HepG2 (cell line): Measurements from ENCODE around the gene CHID1. TPM values are rescaled to one million over a fixed set of nuclear protein-coding genes. Genes with fewer than 3 reads are reported as not detected.

Source experiments
- AGO2 ChIP-seq: fragments of 200-400 bp; formaldehyde crosslinking; optimal IDR thresholded peaks from 2 replicates; pipeline ENCODE3; 2017; ENCODE audit warnings: mild to moderate bottlenecking, low read depth, low read length, moderate library complexity
- ARNT2 ChIP-seq: sonication (generic); formaldehyde crosslinking; IDR thresholded peaks from 2 replicates; pipeline ENCODE4 v1.8.0; 2022; ENCODE audit warnings: mild to moderate bottlenecking, low read depth, missing genetic modification reagents, moderate library complexity
- ATF2 ChIP-seq: sonication (generic); formaldehyde crosslinking; IDR thresholded peaks from 2 replicates; pipeline ENCODE4 v1.4.0; 2020; ENCODE audit warnings: missing genetic modification reagents
- BHLHE40 ChIP-seq: IDR thresholded peaks from 2 replicates; pipeline ENCODE4 v1.6.1; 2011; ENCODE audit warnings: low read length, improper control_type of control experiment
- CREBL2 ChIP-seq: sonication (generic); formaldehyde crosslinking; IDR thresholded peaks from 2 replicates; pipeline ENCODE4 v1.8.1; 2023; ENCODE audit warnings: missing genetic modification reagents, mild to moderate bottlenecking, borderline replicate concordance
- EHMT2 ChIP-seq: fragments of 200-600 bp; sonication (generic); IDR thresholded peaks from 2 replicates; pipeline ENCODE4 v1.7.0; 2017; ENCODE audit warnings: antibody characterized with exemption, low read depth, low read length, borderline replicate concordance
- ESRRA ChIP-seq: sonication (generic); formaldehyde crosslinking; IDR thresholded peaks from 2 replicates; pipeline ENCODE4 v1.5.1; 2020; ENCODE audit warnings: mild to moderate bottlenecking, low read depth, missing genetic modification reagents
- GPN1 ChIP-seq: sonication (generic); formaldehyde crosslinking; IDR thresholded peaks from 2 replicates; pipeline ENCODE4 v1.5.1; 2020; ENCODE audit warnings: missing genetic modification reagents, borderline replicate concordance
- HNRNPUL1 ChIP-seq: fragments of 200-400 bp; formaldehyde crosslinking; IDR thresholded peaks from 2 replicates; pipeline ENCODE4 v1.6.1; 2017; ENCODE audit warnings: low read depth, mild to moderate bottlenecking, low read length, moderate library complexity
- HOXD1 ChIP-seq: sonication (generic); formaldehyde crosslinking; IDR thresholded peaks from 2 replicates; pipeline ENCODE4 v1.5.0; 2020; ENCODE audit warnings: missing genetic modification reagents
- JDP2 ChIP-seq: sonication (generic); formaldehyde crosslinking; IDR thresholded peaks from 2 replicates; pipeline ENCODE4 v1.8.1; 2022; ENCODE audit warnings: missing genetic modification reagents, borderline replicate concordance
- JUN ChIP-seq: sonication (generic); formaldehyde crosslinking; IDR thresholded peaks from 2 replicates; pipeline ENCODE4 v1.4.0; 2020; ENCODE audit warnings: mild to moderate bottlenecking, missing genetic modification reagents
- MAF1 ChIP-seq: sonication (generic); formaldehyde crosslinking; IDR thresholded peaks from 2 replicates; pipeline ENCODE4 v1.5.0; 2020; ENCODE audit warnings: missing genetic modification reagents, borderline replicate concordance
- NCOA5 ChIP-seq: sonication (generic); formaldehyde crosslinking; IDR thresholded peaks from 2 replicates; pipeline ENCODE4 v1.4.0; 2020; ENCODE audit warnings: missing genetic modification reagents
- NFKBIZ ChIP-seq: IDR thresholded peaks from 2 replicates; pipeline ENCODE4 v1.6.1; 2018; ENCODE audit warnings: missing genetic modification reagents, missing compliant biosample characterization
- SALL1 ChIP-seq: sonication (generic); formaldehyde crosslinking; IDR thresholded peaks from 2 replicates; pipeline ENCODE4 v1.8.0; 2022; ENCODE audit warnings: mild to moderate bottlenecking, missing genetic modification reagents
- SMARCC2 ChIP-seq: fragments of 450-650 bp; IDR thresholded peaks from 2 replicates; pipeline ENCODE4 v1.6.1; 2017; ENCODE audit warnings: antibody characterized with exemption, mild to moderate bottlenecking
- SNRNP70 ChIP-seq: fragments of 200-400 bp; formaldehyde crosslinking; IDR thresholded peaks from 2 replicates; pipeline ENCODE4 v1.6.1; 2017; ENCODE audit warnings: mild to moderate bottlenecking, low read depth, low read length, moderate library complexity
- SP5 ChIP-seq: IDR thresholded peaks from 2 replicates; pipeline ENCODE4 v1.6.1; 2016; ENCODE audit warnings: low read depth, borderline replicate concordance
- SRSF1 ChIP-seq: fragments of 200-400 bp; formaldehyde crosslinking; optimal IDR thresholded peaks from 2 replicates; pipeline ENCODE3; 2017; ENCODE audit warnings: mild to moderate bottlenecking, low read depth, low read length, moderate library complexity
- SUZ12 ChIP-seq: fragments of 150-350 bp; IDR thresholded peaks from 2 replicates; pipeline ENCODE4 v1.6.1; 2014; ENCODE audit warnings: low read depth, low read length
- ZBTB39 ChIP-seq: sonication (generic); formaldehyde crosslinking; IDR thresholded peaks from 2 replicates; pipeline ENCODE4 v1.5.0; 2020; ENCODE audit warnings: missing genetic modification reagents
- ZNF136 ChIP-seq: sonication (generic); formaldehyde crosslinking; IDR thresholded peaks from 2 replicates; pipeline ENCODE4 v1.8.1; 2022; ENCODE audit warnings: low read depth, mild to moderate bottlenecking, moderate library complexity, missing genetic modification reagents
- ZNF18 ChIP-seq: sonication (generic); formaldehyde crosslinking; IDR thresholded peaks from 2 replicates; pipeline ENCODE4 v1.8.0; 2022; ENCODE audit warnings: mild to moderate bottlenecking, missing genetic modification reagents; ENCODE audit not compliant: insufficient replicate concordance
- ZNF274 ChIP-seq: sonication (generic); formaldehyde crosslinking; IDR thresholded peaks from 2 replicates; pipeline ENCODE4 v1.5.1; 2020; ENCODE audit warnings: mild to moderate bottlenecking, missing genetic modification reagents
- ZNF598 ChIP-seq: sonication (generic); formaldehyde crosslinking; IDR thresholded peaks from 2 replicates; pipeline ENCODE4 v1.5.1; 2020; ENCODE audit warnings: mild to moderate bottlenecking, missing genetic modification reagents, borderline replicate concordance
- polyA plus RNA-seq, 8 experiments: library from polyadenylated mRNA; depleted of rRNA in 3 of 8; stranded (reverse) in 7 of 8; unstranded in 1 of 8; fragments of >200 nt; fragmentation: Illumina TruSeq in 4 of 8; extraction: Trizol in 4 of 8; gene quantifications; 2 replicates each; pipeline versions ENCODE4 v1.2.1 to v1.2.3, GENCODE V29; 2011 to 2016; ENCODE audit warnings: low read depth in 4 of 8, missing spikeins in 1 of 8, mixed read lengths in 1 of 8; ENCODE audit not compliant: insufficient read depth in 1 of 8
- total RNA-seq, 5 experiments: library from RNA; depleted of rRNA; stranded (reverse); fragments of >200 nt; fragmentation: Illumina TruSeq; extraction: Trizol; gene quantifications; 2 replicates each; pipeline ENCODE4 v1.2.3, GENCODE V29; 2016; ENCODE audit warnings: low read depth in 1 of 5

CHID1 gene
- total and polyA plus RNA-seq, 2 of the 13 experiments (the other 11 are each of a cell fraction or from before 2014, with no cell fraction given), result 65.1 to 93.6 TPM

GRCh38 chr11:830295-831117 is 80.1 kb downstream of the CHID1 start (continued):
- TF ChIP-seq ZNF18 (CRISPR knock-in tag), result no peak
- TF ChIP-seq JDP2 (CRISPR knock-in tag), result no peak
- no peak for TF ChIP-seq HNRNPUL1
- TF ChIP-seq MAF1 (CRISPR knock-in tag), result no peak
- 0 out of 2 replicates have a peak, but pooled peaks have one; percentile 19 for TF ChIP-seq HOXD1 (CRISPR knock-in tag)
- TF ChIP-seq SMARCC2, result no peak
- TF ChIP-seq ZNF598 (CRISPR knock-in tag), result no peak
- TF ChIP-seq SALL1 (CRISPR knock-in tag), result peak; percentile 40; the same call in 1 of the 2 replicates
- TF ChIP-seq ARNT2 (CRISPR knock-in tag), result peak; percentile 55; the same call in 1 of the 2 replicates
- no peak for TF ChIP-seq SNRNP70
- peak; percentile 78 for TF ChIP-seq AGO2
- no peak for TF ChIP-seq SUZ12
- no peak for TF ChIP-seq GPN1 (CRISPR knock-in tag)
- TF ChIP-seq NCOA5, result no peak
- no peak for TF ChIP-seq NFKBIZ
- TF ChIP-seq ZNF274 (CRISPR knock-in tag), result peak; percentile 87
- TF ChIP-seq ZBTB39, result no peak
- no peak for TF ChIP-seq ZNF136 (CRISPR knock-in tag)
- peak; percentile 5; the same call in 1 of the 2 replicates for TF ChIP-seq ESRRA (CRISPR knock-in tag)
- no peak for TF ChIP-seq CREBL2 (CRISPR knock-in tag)
- no peak for TF ChIP-seq SP5
- no peak for TF ChIP-seq EHMT2
- TF ChIP-seq SRSF1, result no peak
- 0 out of 2 replicates have a peak, but pooled peaks have one; percentile 9 for TF ChIP-seq ATF2
- TF ChIP-seq JUN (CRISPR knock-in tag), result no peak
- TF ChIP-seq BHLHE40, result no peak
